Transverse colon (tissue), 4 donors: Measurements from ENCODE around the gene PMPCA. TPM values are rescaled to one million over a fixed set of nuclear protein-coding genes. Genes with fewer than 3 reads are reported as not detected.

Source experiments
- DNase-seq: peaks from one replicate; pipeline ENCODE4 v3.0.0-alpha.2; 2019
- H3K27ac ChIP-seq, 4 donors: fragments of 200-600 bp; sonication (generic); 2 replicates each; pipeline ENCODE4 v1.5.1; 2016 to 2018; ENCODE audit warnings: inconsistent platforms in 4 of 4
- H3K27me3 ChIP-seq: fragments of 200-600 bp; sonication (generic); 2 replicates; pipeline ENCODE4 v1.5.1; 2017; ENCODE audit warnings: inconsistent platforms
- H3K36me3 ChIP-seq, 4 donors: fragments of 200-600 bp; sonication (generic); 2 replicates each; pipeline ENCODE4 v1.5.1; 2017 to 2019; ENCODE audit warnings: inconsistent platforms in 4 of 4
- H3K4me1 ChIP-seq, 4 donors: fragments of 200-600 bp; sonication (generic); 2 replicates each; pipeline ENCODE4 v1.5.1; 2017 to 2020; ENCODE audit warnings: inconsistent platforms in 4 of 4
- H3K4me3 ChIP-seq, 4 donors: fragments of 200-600 bp; sonication (generic); 1 replicate in 1 of 4; 2 replicates in 3 of 4; pipeline versions ENCODE4 v1.5.1 to v1.6.1; 2017 to 2019; ENCODE audit warnings: inconsistent platforms in 4 of 4
- H3K9me3 ChIP-seq, 2 donors: fragments of 200-600 bp; sonication (generic); 2 replicates each; pipeline ENCODE4 v1.5.1; 2017 to 2019; ENCODE audit warnings: inconsistent platforms in 2 of 2
- CTCF ChIP-seq, 5 experiments: fragments of 200-600 bp in 3 of 5; fragments of 450-650 bp in 2 of 5; sonication (generic) in 3 of 5; IDR thresholded peaks; 1 replicate in 2 of 5; 2 replicates in 3 of 5; pipeline ENCODE4 v1.5.1; 2016 to 2017; ENCODE audit warnings: antibody characterized with exemption in 5 of 5, inconsistent platforms in 3 of 5, mild to moderate bottlenecking in 2 of 5, moderate library complexity in 1 of 5
- EP300 ChIP-seq: sonication (generic); formaldehyde crosslinking; IDR thresholded peaks from one replicate; pipeline ENCODE4 v1.6.1; 2017; ENCODE audit warnings: antibody characterized with exemption, low read depth
- POLR2A ChIP-seq: fragments of 450-650 bp; IDR thresholded peaks from one replicate; pipeline ENCODE4 v1.6.1; 2016; ENCODE audit warnings: antibody characterized with exemption, mild to moderate bottlenecking, moderate library complexity
- POLR2AphosphoS5 ChIP-seq, 3 donors: sonication (generic); formaldehyde crosslinking; IDR thresholded peaks; one replicate each; pipeline ENCODE4 v1.6.1; 2016; ENCODE audit warnings: antibody characterized with exemption in 3 of 3
- WGBS, 2 donors: methylation state at CpG; one replicate each; pipeline ENCODE4 v1.1.5; 2018; ENCODE audit warnings: low coverage in 1 of 2; 5-methylcytosine and 5-hydroxymethylcytosine counted together
- in situ Hi-C, 4 donors: fragments of 200-750 bp; cut with MboI; loops; one replicate each; pipeline versions ENCODE4 v1.15.0 to v1.15.1; 2017; ENCODE audit warnings: low sequenced_read_pairs in 3 of 4, low pct_ligation_motif_present in 1 of 4, low pct_unique_long_range_greater_than_20kb in 1 of 4
- intact Hi-C: fragments of 100-400 bp; cut with DNase I; formaldehyde crosslinking; loops from one replicate; pipeline ENCODE4 v1.15.1; 2023; ENCODE audit warnings: low total_unique reads
- total RNA-seq, 4 donors: library from RNA; depleted of rRNA; stranded (reverse); fragments of >200 nt; gene quantifications; one replicate each; pipeline ENCODE4 v1.1.0, GENCODE V29; 2016

The PMPCA gene
- total RNA-seq, 4 donors from 2014 or later, result 24.3 to 61.3 (median 45.8) TPM

DNA sequence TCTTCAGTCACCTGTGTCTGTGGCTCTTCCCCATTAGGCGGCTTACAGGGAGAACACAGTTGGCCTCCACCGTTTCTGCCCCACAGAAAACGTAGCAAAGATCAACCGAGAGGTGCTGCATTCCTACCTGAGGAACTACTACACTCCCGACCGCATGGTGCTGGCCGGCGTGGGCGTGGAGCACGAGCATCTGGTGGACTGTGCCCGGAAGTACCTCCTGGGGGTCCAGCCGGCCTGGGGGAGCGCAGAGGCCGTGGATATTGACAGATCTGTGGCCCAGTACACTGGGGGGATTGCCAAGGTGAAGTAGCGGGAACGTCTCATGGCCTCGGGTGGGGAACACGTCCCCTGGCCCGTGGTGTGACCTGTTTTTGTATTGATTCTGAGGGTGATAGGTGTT lies 6.5 kb downstream of the PMPCA start:
- Histone ChIP-seq H3K9me3 (no peaks in the 10 kb centered on the region), H3K4me3 (no peak overlapping the region), H3K27me3 (no peaks in the 10 kb centered on the region), H3K27ac (no peak overlapping the region), H3K4me1 (peaks cover 0 to 2% (median under 1%) of the 10 kb centered on the region in 4 donors), H3K36me3 (peaks cover 0 to 77% (median 34%) of the 10 kb centered on the region in 4 donors)
- TF ChIP-seq POLR2A, result no peak
- TF ChIP-seq CTCF (IDR thresholded peaks at IDR 0.05), result no peak
- no peak for TF ChIP-seq EP300
- no peak for TF ChIP-seq POLR2AphosphoS5 (IDR thresholded peaks at IDR 0.05)
- 86 to 93% methylated on average over 4 to 19 of the region's 19 CpGs for WGBS, 2 donors
- in situ Hi-C loops, result no loop called here
- intact Hi-C loops, result no loop called here
- DNase-seq, result no peak

- in situ Hi-C loops (no loop called here), intact Hi-C loops (no loop called here)
- TF ChIP-seq CTCF (IDR thresholded peaks at IDR 0.05) (no peak), EP300 (no peak), POLR2AphosphoS5 (IDR thresholded peaks at IDR 0.05) (no peak), POLR2A (no peak)
- no peak for DNase-seq
- Histone ChIP-seq H3K27ac (no peak overlapping the region), H3K4me1 (no peaks in the 10 kb centered on the region), H3K4me3 (no peak overlapping the region), H3K36me3 (peaks cover 0 to 92% (median 35%) of the 10 kb centered on the region in 4 donors), H3K27me3 (no peaks in the 10 kb centered on the region), H3K9me3 (no peaks in the 10 kb centered on the region)
- 93 to 100% methylated on average over 6 to 43 of the region's 48 CpGs for WGBS, 2 donors
These were observed 8.0 kb downstream of the PMPCA start for GRCh38 chr9:136418182-136419091.

DNA sequence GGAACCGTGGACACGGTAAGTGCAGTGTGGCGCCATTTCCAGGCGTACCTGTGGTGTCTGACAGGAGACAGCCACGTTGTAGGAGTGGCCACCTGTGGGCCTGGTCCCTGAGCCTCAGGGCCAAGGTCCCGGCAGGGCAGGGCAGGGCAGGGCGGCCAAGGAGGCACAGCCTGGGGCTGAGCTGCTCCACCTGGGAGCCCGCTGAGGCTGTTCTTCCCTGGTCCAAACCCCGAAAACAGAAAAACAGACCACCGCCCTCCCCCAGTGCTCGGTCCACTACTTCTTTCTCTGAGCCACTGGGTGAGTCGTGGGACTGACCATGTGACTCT lies 8.6 kb downstream of the PMPCA start:
- Histone ChIP-seq H3K36me3 (peaks cover 0 to 90% (median 35%) of the 10 kb centered on the region in 4 donors), H3K27ac (no peak overlapping the region), H3K4me1 (no peaks in the 10 kb centered on the region), H3K9me3 (no peaks in the 10 kb centered on the region), H3K4me3 (no peak overlapping the region), H3K27me3 (no peaks in the 10 kb centered on the region)
- intact Hi-C loops, result no loop called here
- 94% methylated on average over 12 of the region's 12 CpGs; no CpG with 5 or more reads in 1 of the 2 donors for WGBS, 2 donors
- in situ Hi-C loops, result no loop called here
- DNase-seq, result no peak
- TF ChIP-seq CTCF (IDR thresholded peaks at IDR 0.05), result no peak
- no peak for TF ChIP-seq POLR2AphosphoS5 (IDR thresholded peaks at IDR 0.05)
- no peak for TF ChIP-seq POLR2A
- TF ChIP-seq EP300, result no peak

DNA sequence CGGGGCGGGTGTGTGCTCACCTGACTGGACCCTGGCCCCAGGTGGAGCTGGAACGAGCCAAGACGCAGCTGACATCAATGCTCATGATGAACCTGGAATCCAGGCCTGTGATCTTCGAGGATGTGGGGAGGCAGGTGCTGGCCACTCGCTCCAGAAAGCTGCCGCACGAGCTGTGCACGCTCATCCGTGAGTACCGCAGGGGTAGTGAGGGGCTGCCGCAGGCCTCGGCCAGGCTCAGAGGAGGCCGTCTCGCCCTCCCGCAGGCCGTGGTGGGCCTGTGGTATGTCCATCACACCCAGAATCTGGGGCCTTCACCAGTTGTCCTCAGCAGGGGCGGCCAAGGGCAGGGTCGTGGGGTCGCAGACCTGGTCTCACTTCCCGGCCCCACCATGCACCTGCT lies 11.3 kb downstream of the PMPCA start:
- WGBS, 2 donors, result 80% methylated on average over 9 of the region's 21 CpGs; no CpG with 5 or more reads in 1 of the 2 donors
- TF ChIP-seq EP300 (no peak), POLR2A (no peak), POLR2AphosphoS5 (IDR thresholded peaks at IDR 0.05) (no peak), CTCF (IDR thresholded peaks at IDR 0.05) (no peak)
- in situ Hi-C loops, result no loop called here
- intact Hi-C loops, result no loop called here
- Histone ChIP-seq H3K27ac (no peak overlapping the region), H3K27me3 (no peaks in the 10 kb centered on the region), H3K9me3 (no peaks in the 10 kb centered on the region), H3K4me3 (no peak overlapping the region), H3K4me1 (no peaks in the 10 kb centered on the region), H3K36me3 (peaks cover 0 to 66% (median 25%) of the 10 kb centered on the region in 4 donors)
- no peak for DNase-seq
